SK-N-SH treated with all-trans-retinoic acid at 6 μM for 48 hours (cell line): ENCODE results near the gene ITPR2.
"Not testable (repeated sequence)": the region's sequence is repeated elsewhere in the genome, so short reads cannot be mapped to it uniquely, and the experiment has no call there.

Experiments used
- ATAC-seq: fragments of 200-7000 bp; cut with Tn5 transposase; 3 replicates; pipeline ENCODE4 v1.9.1; 2020; ENCODE audit warnings: mild to moderate bottlenecking, moderate library complexity
- ARNTL ChIP-seq: fragments of 450-650 bp; formaldehyde crosslinking; IDR thresholded peaks from 2 replicates; pipeline ENCODE4 v1.5.0; 2020; ENCODE audit warnings: low read depth, mild to moderate bottlenecking, moderate library complexity, borderline replicate concordance
- CSDC2 ChIP-seq: fragments of 250-450 bp; sonication (Bioruptor Pico); IDR thresholded peaks from 2 replicates; pipeline ENCODE4 v1.5.0; 2020; ENCODE audit warnings: mild to moderate bottlenecking, moderate library complexity
- GLIS3 ChIP-seq: fragments of 250-450 bp; sonication (Bioruptor Pico); IDR thresholded peaks from 2 replicates; pipeline ENCODE4 v1.5.0; 2020; ENCODE audit warnings: mild to moderate bottlenecking, moderate library complexity
- ISL1 ChIP-seq: fragments of 250-450 bp; sonication (Bioruptor Pico); IDR thresholded peaks from 2 replicates; pipeline ENCODE4 v2.1.2; 2022; ENCODE audit warnings: mild to moderate bottlenecking, moderate library complexity
- OSR1 ChIP-seq: fragments of 250-450 bp; sonication (Bioruptor Pico); IDR thresholded peaks from 2 replicates; pipeline ENCODE4 v1.8.0; 2022; ENCODE audit warnings: moderate library complexity, mild to moderate bottlenecking, inconsistent platforms
- PPARA ChIP-seq: fragments of 250-450 bp; sonication (Bioruptor Pico); IDR thresholded peaks from 2 replicates; pipeline ENCODE4 v1.5.0; 2020; ENCODE audit warnings: mild to moderate bottlenecking, borderline replicate concordance
- RARB ChIP-seq: fragments of 250-450 bp; sonication (Bioruptor Pico); IDR thresholded peaks from 2 replicates; pipeline ENCODE4 v1.8.0; 2021; ENCODE audit warnings: mild to moderate bottlenecking, moderate library complexity
- SNAI2 ChIP-seq: fragments of 250-450 bp; sonication (Bioruptor Pico); IDR thresholded peaks from 2 replicates; pipeline ENCODE4 v1.5.0; 2020; ENCODE audit warnings: mild to moderate bottlenecking, moderate library complexity
- TCF4 ChIP-seq: fragments of 250-450 bp; sonication (Bioruptor Pico); IDR thresholded peaks from 2 replicates; pipeline ENCODE4 v1.8.0; 2021; ENCODE audit warnings: mild to moderate bottlenecking, moderate library complexity, borderline replicate concordance
- TOX ChIP-seq: fragments of 250-450 bp; sonication (Bioruptor Pico); IDR thresholded peaks from 2 replicates; pipeline ENCODE4 v1.8.0; 2021; ENCODE audit warnings: mild to moderate bottlenecking, moderate library complexity, borderline replicate concordance
- ZFP3 ChIP-seq: fragments of 250-450 bp; sonication (Bioruptor Pico); IDR thresholded peaks from 2 replicates; pipeline ENCODE4 v1.5.0; 2020; ENCODE audit warnings: mild to moderate bottlenecking, moderate library complexity
- ZFP30 ChIP-seq: fragments of 450-650 bp; formaldehyde crosslinking; IDR thresholded peaks from 2 replicates; pipeline ENCODE4 v1.5.0; 2022; ENCODE audit warnings: mild to moderate bottlenecking, moderate library complexity
- ZNF565 ChIP-seq: fragments of 450-650 bp; formaldehyde crosslinking; conservative IDR thresholded peaks from 2 replicates; pipeline ENCODE4 v1.5.0; 2020; ENCODE audit warnings: low read depth, mild to moderate bottlenecking, moderate library complexity
- ZNF70 ChIP-seq: fragments of 450-650 bp; formaldehyde crosslinking; IDR thresholded peaks from 2 replicates; pipeline ENCODE4 v1.5.0; 2020; ENCODE audit warnings: mild to moderate bottlenecking, moderate library complexity
- TF ChIP-seq, protein P1 (sequence below): fragments of 250-450 bp; sonication (Bioruptor Pico); IDR thresholded peaks from 2 replicates; pipeline ENCODE4 v1.5.1; 2021; ENCODE audit warnings: mild to moderate bottlenecking, moderate library complexity
- TF ChIP-seq, protein P2 (sequence below): fragments of 250-450 bp; sonication (Bioruptor Pico); IDR thresholded peaks from 2 replicates; pipeline ENCODE4 v1.5.1; 2020; ENCODE audit warnings: low read depth, mild to moderate bottlenecking, moderate library complexity
- TF ChIP-seq, protein P3 (sequence below): fragments of 250-450 bp; sonication (Bioruptor Pico); IDR thresholded peaks from 2 replicates; pipeline ENCODE4 v1.8.0; 2020; ENCODE audit warnings: mild to moderate bottlenecking, moderate library complexity, borderline replicate concordance
- TF ChIP-seq, protein P4 (sequence below): fragments of 250-450 bp; sonication (Bioruptor Pico); IDR thresholded peaks from 2 replicates; pipeline ENCODE4 v1.8.0; 2021; ENCODE audit warnings: low read depth, mild to moderate bottlenecking, moderate library complexity, borderline replicate concordance
- TF ChIP-seq, protein P5 (sequence below): fragments of 250-450 bp; sonication (Bioruptor Pico); IDR thresholded peaks from 2 replicates; pipeline ENCODE4 v1.5.0; 2020; ENCODE audit warnings: mild to moderate bottlenecking, moderate library complexity

Gene ITPR2

DNA sequence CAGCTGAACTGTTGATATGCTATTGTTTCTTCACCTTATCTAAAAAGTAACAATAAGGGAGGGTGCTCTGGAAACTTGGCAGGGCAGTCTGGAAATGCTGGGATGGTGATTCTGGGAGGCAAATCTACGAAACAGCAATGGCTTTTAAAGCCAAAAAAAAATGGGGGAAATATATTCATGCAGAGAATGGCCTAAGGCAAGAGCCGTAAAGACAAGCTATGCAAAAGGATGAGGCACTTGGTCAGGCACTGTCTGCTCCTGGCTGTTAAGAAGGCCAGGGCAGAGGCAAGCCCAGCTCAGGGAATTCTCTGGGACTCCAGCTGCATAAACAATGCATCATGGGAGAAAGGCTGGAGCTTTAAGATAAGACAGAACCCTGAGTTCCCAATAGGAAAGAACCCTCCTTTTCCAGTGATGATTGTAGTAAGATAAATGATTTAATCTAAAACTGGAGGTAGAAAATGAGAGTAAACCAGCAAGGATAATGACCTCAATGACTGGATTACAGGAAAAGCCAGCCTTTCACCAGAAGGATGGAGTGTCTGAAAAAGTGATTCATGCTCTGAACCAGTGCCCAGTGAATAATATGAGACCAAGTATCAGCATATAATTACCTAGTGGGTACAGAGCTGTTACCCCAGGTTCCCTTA is 46.0 kb downstream of the ITPR2 start:
- peak; percentile 86 for ATAC-seq
- peak; percentile 58; the same call in 1 of the 2 replicates for TF ChIP-seq ISL1 (CRISPR knock-in tag)
- no peak for TF ChIP-seq ZFP30 (CRISPR knock-in tag)
- no peak for TF ChIP-seq ARNTL
- no peak for TF ChIP-seq GLIS3 (CRISPR knock-in tag)
- TF ChIP-seq, protein P1, sequence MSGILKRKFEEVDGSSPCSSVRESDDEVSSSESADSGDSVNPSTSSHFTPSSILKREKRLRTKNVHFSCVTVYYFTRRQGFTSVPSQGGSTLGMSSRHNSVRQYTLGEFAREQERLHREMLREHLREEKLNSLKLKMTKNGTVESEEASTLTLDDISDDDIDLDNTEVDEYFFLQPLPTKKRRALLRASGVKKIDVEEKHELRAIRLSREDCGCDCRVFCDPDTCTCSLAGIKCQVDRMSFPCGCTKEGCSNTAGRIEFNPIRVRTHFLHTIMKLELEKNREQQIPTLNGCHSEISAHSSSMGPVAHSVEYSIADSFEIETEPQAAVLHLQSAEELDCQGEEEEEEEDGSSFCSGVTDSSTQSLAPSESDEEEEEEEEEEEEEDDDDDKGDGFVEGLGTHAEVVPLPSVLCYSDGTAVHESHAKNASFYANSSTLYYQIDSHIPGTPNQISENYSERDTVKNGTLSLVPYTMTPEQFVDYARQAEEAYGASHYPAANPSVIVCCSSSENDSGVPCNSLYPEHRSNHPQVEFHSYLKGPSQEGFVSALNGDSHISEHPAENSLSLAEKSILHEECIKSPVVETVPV = 0 out of 2 replicates have a peak, but pooled peaks have one; percentile 35
- TF ChIP-seq TCF4 = peak; percentile 78; the same call in 1 of the 2 replicates
- no peak for TF ChIP-seq RARB
- TF ChIP-seq, all 23 proteins: peak for 3

DNA sequence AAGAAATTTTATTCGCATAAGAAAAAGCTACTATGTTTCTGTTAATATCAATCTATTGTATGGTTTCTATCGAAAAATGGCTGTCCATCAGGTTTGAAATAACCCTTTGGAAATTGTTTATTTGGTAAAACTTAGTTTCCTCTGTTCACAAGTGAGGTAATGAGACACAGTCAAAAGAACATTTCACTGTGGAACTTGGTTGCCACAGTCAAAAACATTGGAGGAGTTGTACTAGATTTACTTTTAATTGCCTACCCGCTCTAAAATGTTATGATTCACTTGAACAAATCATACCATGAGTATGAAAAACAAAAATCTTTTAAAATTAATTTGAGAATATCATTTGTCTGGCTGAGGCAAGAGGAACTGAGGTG is 46.5 kb downstream of the ITPR2 start:
- no peak for ATAC-seq
- TF ChIP-seq ZNF565 (CRISPR knock-in tag) (no peak), TCF4 (no peak), SNAI2 (no peak)

DNA sequence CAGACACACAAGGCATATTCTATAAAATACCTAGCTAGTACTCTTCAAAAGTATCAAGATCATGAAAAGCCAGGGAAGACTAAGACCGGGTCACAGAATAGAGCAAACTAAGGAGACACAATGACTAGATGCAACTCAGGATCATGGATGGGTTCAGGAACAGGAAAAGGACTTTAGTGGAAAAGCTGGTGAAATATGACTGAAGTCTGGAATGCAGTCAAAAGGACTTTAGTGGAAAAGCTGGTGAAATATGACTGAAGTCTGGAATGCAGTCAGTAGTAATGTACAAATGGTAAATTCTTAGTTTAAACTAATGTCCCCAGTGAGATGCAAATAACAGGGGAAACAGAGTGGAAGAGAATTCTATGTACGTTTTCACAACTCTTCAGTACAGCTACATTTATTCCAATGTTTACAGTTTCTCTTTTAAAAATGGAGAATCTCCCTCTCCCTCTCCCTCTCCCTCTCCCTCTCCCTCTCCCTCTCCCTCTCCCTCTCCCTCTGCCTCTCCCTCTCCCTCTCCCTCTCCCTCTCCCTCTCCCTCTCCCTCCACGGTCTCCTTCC is 49.1 kb downstream of the ITPR2 start:
- not testable (repeated sequence) for ATAC-seq

DNA sequence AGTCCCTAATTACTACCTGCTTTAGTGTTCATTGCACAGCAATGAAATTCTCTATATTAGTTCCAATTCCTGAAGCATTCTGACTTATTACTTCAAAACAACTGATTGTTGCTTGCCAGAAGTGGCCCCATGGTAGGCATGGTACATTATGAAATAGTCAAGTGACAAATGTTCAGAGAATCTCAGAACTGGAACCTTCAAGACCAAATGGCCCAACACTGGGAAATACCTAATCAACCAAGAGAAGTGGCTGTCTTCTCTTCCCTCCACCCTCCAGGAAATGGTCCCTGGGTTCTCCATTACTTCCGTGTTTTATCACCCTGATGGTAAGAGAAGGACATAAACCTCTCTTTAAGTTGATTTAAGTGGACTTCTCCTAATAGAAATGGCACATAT is 49.9 kb downstream of the ITPR2 start:
- ATAC-seq = no peak
- TF ChIP-seq TOX (CRISPR knock-in tag) (no peak), ZNF70 (CRISPR knock-in tag) (no peak), ISL1 (CRISPR knock-in tag) (no peak)

DNA sequence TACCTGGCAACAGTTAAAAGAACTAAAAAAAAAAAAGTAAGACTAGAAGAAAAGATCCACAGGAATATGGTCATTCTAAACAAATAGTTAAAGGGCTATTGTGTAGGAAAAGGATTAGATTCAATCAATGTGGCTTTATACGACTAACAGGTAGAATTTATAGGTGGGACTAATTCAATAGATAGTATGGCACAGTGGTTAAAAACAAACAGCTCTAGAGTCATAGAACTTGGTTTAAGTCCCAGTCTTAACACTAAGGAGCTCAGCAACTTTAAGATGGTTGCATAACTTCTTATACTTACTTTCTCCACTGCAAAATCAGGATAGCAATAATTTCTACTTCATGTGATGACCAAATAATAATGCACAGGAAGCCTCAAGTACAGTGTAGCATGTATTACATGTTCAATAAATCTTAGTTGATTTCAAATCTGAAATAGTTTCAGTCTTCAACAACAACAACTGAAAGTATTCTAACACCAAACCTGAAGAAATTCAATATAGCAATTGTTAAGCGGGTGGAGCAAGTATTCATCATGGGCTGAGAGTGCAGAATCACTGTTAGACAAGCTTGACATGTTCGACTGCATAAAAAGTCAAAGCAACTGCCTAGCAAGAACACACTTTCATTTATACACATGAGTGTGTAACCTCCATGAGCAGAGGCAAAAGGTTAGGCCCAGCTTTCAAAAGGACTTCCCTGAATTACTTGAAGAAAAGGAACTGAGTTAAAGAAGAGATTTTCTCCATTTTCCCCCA is 50.4 kb downstream of the ITPR2 start:
- TF ChIP-seq TOX (CRISPR knock-in tag) (no peak), OSR1 (CRISPR knock-in tag) (no peak), ZNF70 (CRISPR knock-in tag) (no peak), RARB (no peak), SNAI2 (no peak), PPARA (CRISPR knock-in tag) (no peak), CSDC2 (CRISPR knock-in tag) (no peak), ZFP30 (CRISPR knock-in tag) (no peak), TCF4 (no peak), ZFP3 (CRISPR knock-in tag) (no peak), ZNF565 (CRISPR knock-in tag) (no peak), ISL1 (CRISPR knock-in tag) (no peak)
- TF ChIP-seq, protein P2, sequence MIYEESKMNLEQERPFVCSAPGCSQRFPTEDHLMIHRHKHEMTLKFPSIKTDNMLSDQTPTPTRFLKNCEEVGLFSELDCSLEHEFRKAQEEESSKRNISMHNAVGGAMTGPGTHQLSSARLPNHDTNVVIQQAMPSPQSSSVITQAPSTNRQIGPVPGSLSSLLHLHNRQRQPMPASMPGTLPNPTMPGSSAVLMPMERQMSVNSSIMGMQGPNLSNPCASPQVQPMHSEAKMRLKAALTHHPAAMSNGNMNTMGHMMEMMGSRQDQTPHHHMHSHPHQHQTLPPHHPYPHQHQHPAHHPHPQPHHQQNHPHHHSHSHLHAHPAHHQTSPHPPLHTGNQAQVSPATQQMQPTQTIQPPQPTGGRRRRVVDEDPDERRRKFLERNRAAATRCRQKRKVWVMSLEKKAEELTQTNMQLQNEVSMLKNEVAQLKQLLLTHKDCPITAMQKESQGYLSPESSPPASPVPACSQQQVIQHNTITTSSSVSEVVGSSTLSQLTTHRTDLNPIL = no peak
- TF ChIP-seq, protein P3, sequence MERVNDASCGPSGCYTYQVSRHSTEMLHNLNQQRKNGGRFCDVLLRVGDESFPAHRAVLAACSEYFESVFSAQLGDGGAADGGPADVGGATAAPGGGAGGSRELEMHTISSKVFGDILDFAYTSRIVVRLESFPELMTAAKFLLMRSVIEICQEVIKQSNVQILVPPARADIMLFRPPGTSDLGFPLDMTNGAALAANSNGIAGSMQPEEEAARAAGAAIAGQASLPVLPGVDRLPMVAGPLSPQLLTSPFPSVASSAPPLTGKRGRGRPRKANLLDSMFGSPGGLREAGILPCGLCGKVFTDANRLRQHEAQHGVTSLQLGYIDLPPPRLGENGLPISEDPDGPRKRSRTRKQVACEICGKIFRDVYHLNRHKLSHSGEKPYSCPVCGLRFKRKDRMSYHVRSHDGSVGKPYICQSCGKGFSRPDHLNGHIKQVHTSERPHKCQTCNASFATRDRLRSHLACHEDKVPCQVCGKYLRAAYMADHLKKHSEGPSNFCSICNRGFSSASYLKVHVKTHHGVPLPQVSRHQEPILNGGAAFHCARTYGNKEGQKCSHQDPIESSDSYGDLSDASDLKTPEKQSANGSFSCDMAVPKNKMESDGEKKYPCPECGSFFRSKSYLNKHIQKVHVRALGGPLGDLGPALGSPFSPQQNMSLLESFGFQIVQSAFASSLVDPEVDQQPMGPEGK = no peak
- TF ChIP-seq, protein P1 = no peak
- TF ChIP-seq, protein P4, sequence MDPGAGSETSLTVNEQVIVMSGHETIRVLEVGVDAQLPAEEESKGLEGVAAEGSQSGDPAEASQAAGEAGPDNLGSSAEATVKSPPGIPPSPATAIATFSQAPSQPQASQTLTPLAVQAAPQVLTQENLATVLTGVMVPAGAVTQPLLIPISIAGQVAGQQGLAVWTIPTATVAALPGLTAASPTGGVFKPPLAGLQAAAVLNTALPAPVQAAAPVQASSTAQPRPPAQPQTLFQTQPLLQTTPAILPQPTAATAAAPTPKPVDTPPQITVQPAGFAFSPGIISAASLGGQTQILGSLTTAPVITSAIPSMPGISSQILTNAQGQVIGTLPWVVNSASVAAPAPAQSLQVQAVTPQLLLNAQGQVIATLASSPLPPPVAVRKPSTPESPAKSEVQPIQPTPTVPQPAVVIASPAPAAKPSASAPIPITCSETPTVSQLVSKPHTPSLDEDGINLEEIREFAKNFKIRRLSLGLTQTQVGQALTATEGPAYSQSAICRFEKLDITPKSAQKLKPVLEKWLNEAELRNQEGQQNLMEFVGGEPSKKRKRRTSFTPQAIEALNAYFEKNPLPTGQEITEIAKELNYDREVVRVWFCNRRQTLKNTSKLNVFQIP = no peak
- TF ChIP-seq, protein P5, sequence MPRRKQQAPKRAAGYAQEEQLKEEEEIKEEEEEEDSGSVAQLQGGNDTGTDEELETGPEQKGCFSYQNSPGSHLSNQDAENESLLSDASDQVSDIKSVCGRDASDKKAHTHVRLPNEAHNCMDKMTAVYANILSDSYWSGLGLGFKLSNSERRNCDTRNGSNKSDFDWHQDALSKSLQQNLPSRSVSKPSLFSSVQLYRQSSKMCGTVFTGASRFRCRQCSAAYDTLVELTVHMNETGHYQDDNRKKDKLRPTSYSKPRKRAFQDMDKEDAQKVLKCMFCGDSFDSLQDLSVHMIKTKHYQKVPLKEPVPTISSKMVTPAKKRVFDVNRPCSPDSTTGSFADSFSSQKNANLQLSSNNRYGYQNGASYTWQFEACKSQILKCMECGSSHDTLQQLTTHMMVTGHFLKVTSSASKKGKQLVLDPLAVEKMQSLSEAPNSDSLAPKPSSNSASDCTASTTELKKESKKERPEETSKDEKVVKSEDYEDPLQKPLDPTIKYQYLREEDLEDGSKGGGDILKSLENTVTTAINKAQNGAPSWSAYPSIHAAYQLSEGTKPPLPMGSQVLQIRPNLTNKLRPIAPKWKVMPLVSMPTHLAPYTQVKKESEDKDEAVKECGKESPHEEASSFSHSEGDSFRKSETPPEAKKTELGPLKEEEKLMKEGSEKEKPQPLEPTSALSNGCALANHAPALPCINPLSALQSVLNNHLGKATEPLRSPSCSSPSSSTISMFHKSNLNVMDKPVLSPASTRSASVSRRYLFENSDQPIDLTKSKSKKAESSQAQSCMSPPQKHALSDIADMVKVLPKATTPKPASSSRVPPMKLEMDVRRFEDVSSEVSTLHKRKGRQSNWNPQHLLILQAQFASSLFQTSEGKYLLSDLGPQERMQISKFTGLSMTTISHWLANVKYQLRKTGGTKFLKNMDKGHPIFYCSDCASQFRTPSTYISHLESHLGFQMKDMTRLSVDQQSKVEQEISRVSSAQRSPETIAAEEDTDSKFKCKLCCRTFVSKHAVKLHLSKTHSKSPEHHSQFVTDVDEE = no peak
- ATAC-seq = no peak

DNA sequence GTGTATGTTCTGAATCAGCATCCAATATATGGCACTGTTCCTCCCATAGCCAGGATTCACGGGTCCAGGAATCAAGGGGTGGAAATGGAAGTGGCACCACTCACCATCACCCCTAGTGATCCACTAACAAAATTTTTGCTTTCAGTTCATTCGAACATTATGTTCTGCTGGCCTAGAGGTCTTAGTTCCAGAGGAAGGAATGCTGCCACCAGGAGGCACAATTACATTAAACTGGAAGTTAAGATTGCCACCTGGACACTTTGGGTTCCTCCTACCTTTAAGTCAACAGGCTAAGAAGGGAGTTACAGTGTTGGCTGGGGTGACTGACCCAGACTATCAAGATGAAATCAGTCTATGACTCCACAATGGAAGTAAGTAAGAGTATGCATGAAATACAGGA is 52.3 kb downstream of the ITPR2 start:
- not testable (repeated sequence) for ATAC-seq

DNA sequence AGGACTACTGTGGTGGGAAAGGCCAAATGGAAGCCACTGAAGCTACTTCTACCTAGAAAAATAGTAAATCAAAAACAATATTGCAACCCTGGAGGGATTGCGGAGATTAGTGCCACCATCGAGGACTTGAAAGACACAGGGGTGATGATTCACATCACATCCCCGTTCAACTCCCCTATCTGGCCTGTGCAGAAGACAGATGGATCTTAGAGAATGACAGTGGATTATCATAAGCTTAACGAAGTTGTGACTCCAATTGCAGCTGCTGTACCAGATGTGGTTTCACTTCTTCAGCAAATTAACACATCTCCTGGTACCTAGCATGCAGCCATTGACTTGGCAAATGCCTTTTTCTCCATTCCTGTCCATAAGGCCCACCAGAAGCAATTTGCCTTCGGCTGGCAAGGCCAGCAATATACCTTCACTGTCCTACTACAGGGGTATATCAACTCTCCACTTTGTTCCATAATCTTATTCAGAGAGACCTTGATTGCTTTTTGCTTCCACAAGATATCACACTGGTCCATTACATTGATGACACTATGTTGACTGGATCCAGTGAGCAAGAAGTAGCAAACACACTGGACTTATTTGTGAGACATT is 54.7 kb downstream of the ITPR2 start:
- ATAC-seq = not testable (repeated sequence)
